Embryonic facial prominence (tissue), 1 donor: ENCODE measurements around the gene IKZF2.

Experiments
- DNase-seq: peaks from one replicate; pipeline ENCODE4 v3.0.0-alpha.2; 2016; ENCODE audit errors: extremely low spot score

The IKZF2 gene

DNA sequence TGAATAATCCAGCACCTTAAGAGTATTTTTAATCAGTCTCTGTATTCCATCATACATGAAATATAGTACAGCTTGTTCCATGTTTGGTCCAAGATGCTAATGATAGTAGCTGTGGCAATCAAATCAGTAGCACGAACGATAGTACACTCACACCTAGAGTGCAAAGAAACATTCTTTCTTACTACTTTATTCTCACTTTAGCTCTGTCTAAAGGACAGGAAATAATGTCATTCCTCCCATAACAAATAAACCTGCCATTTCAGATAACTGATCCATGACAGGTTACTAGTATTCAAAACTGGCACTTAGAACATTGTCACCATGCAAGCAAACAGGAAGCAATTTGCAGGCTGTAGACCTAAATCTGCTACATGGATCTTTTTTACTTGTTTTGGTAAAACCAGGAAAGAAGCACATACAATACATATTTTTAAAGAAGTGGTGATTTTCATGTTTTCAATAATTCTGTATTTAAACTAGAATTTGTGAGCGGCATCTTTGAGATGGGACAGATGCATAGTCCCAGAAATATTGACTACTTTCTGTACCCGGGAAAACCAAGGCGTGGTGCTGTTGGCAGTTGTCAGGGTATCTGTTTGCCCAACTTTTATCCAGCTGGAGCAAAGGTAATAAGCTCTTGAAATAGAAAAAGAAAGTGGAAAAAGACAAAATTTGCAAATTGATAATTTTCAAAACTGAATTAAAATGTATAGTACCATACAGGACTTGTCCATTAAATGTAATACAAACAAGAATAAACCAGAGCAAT lies 49.5 kb downstream of the IKZF2 start:
- no peak for DNase-seq

GRCh38 chr2:213101109-213101508 lies 50.3 kb downstream of the IKZF2 start:
- DNase-seq: no peak

- DNase-seq: no peak
These were observed 52.8 kb downstream of the IKZF2 start for GRCh38 chr2:213098612-213099011.

GRCh38 chr2:213091765-213092164 lies 59.6 kb downstream of the IKZF2 start:
- no peak for DNase-seq

- no peak for DNase-seq
These were observed 60.6 kb downstream of the IKZF2 start for GRCh38 chr2:213090772-213091171.

GRCh38 chr2:213089438-213089837 lies 62.0 kb downstream of the IKZF2 start:
- no peak for DNase-seq

- DNase-seq: no peak
These were observed 64.4 kb downstream of the IKZF2 start for GRCh38 chr2:213087040-213087439.

- no peak for DNase-seq
These were observed 64.8 kb downstream of the IKZF2 start for GRCh38 chr2:213086571-213086970.

DNA sequence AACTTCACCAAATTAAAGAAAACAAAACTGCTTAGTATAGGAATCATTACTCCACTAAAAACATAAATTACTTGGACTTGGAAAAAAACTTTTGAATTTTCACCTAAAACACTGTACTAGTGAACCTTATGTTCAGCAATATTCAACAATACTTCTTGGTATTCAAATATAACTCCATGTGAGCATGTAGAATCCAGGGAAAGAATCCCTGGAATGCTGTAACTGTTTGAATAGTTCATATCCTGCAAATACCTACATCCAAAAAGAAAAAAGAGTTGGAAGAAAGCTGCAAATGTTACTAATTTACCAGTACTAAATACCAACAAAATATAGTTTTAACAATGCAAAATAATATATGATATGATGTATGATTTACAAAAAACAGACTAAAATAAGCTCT lies 65.4 kb downstream of the IKZF2 start:
- DNase-seq: no peak

DNA sequence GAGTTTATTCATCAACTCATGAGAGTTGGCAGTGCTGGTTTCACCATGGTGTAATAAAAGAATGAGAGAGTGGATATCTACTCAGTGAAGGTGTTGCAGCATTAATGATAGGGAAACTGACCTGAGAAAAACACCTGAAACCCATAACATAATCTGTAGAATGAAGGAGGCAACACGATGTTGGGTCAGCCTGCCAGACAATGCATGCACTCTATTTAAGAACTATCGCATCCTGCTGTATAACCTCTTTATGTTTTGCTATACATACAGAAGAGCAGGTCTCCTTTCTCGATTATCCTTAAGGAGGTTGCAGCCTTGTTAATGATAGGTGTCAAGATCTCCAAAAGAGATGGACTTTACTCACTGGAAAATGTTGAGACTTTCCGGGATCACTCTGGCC lies 65.9 kb downstream of the IKZF2 start:
- no peak for DNase-seq

DNA sequence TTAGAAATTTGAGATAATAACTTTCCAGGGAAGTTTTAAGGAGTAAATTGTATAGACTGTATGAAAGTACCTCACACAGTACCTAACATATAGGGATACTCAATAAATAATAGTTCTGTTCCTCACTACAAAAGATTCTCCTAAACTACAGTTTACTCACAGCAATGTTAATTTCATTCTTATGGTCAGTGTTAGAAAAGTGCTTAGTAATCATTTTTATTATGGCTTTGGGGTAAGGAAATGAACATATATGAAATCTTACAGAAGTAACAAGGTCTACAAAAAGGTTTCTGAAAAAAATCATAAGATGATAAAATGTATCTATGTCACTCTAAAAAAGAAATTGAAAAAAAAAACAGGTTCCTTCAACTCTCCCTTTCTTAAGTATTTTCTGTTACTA lies 67.2 kb downstream of the IKZF2 start:
- no peak for DNase-seq

GRCh38 chr2:213080969-213081617 lies 70.3 kb downstream of the IKZF2 start:
- DNase-seq: no peak

DNA sequence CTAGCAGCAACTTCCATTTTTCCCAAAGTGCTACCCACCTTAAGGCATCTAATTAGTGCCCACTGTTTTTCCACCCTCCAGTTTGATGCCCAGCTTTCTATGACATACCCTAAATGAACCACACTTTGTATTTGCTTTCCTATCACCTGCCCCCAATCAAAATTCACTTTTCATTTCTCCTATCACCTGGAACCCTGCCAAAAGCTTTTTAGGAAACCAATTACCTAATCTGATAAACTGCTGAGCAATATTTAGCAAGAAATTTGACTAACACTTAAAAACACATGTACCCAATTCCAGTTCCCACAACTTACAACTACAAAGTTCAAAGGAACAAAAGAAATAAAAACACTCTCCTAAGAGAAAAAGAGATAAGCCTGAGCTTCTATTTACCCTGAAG lies 71.7 kb downstream of the IKZF2 start:
- DNase-seq: no peak

DNA sequence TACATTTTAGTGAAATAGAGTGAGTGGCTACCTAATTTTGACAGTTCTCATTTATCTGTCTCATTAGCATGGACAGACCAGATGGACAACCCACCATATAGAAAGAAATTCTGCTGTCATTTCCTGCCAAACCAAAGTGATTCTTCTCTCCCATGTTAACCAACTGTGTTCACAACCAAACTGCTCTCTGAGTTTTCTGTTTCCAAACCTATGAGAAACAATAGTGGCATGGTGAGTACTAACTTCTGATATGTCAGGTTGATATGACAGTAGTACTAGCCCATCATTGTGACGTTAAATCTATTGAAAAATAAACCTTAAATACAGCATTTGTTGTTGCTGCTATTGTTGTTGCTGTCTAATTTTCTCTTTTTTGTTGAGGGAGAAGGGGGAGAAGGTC lies 72.7 kb downstream of the IKZF2 start:
- no peak for DNase-seq

GRCh38 chr2:213069531-213069930 lies 81.9 kb downstream of the IKZF2 start:
- DNase-seq: no peak

DNA sequence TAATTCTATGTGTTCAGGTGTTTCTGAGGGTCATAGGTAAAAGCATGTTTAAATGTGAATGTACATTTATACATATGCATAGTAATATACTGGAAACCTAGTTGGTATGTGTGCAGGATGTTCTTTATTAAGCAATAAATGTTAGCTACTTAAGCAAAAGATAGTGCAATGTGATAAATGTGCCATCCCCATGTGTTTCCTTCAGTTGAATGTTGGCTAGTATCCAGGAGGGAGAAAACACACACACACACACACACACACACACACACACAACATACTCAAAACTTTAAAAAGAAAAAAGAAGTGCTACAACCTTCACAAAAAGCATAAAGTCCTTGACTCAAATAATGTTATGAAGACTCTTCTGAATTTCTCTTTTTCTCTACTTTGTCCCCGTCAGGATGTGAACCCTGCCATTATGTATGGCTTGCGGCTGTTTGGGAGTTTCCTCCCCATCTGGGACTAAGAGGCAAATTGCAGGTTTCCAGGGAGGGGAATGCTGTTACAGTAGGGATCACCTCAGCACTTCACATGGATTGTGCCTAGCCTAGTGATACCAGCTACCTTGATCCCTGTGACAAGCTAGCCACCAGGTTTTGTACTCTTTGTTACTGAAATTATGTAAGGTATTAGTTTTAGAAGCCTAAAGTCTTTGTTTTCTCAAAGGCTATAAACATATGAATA lies 82.6 kb downstream of the IKZF2 start:
- DNase-seq: no peak

- DNase-seq: no peak
These were observed 83.5 kb downstream of the IKZF2 start for GRCh38 chr2:213067888-213068287.

DNA sequence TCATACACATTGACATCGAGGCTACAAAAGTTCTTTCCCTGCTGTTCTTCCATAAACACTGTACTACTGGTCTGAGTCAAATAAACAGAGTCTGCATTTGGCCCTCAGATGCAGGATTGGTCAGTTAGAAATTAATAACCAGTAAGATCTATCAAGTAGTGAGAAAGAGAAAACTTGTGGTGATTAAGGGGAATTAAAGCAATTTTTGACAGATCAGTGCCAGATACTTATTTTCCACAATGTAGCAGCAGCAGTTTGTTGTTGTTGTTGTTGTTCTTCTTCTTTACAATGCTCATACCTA lies 85.0 kb downstream of the IKZF2 start:
- DNase-seq: no peak

DNA sequence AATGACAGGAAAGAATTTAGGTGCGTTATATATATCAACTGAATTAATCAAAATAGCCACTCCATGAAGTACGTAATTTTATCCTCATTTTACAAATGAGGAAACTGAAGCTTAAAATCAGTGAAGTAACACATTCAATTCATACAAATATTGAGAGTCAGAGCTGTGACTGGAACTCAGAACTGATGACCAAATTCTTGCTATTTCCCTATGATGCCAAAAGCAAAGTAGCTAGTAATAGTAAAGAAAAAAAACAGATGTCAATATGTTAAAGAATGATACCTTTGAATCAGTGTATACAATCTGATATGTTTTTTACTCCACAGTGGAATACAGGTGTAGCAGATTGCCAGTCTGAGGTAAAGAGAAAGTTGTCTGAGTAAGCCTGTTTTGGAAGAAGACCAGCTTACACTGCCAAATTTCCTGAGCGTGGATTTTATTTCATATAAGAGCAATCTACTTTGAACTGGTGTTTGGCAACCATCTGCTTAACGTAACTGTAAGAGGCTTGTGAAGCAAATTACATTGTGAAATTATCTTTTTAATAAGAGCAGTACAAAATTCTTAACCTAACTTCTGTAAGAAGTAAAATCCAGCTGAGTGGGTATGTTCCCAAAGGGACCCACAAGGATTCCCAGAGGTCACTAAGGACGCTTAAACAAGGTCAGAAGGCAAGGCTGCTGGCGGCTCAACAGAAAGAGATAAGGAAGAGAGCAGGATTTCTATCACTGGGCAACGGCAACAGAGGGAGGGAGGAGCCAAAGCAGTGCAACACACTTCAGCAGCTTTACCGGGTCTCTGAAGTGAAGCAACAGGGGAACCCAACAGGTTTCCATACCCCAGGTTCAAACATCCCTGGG lies 85.6 kb downstream of the IKZF2 start:
- no peak for DNase-seq

- no peak for DNase-seq
These were observed 87.3 kb downstream of the IKZF2 start for GRCh38 chr2:213064099-213064498.

- no peak for DNase-seq
These were observed 93.4 kb downstream of the IKZF2 start for GRCh38 chr2:213057977-213058376.

- no peak for DNase-seq
These were observed 105.0 kb downstream of the IKZF2 start for GRCh38 chr2:213046431-213046830.
